AG04450 (cell line): ENCODE data around the gene PRKN. TPM values are rescaled to one million over a fixed set of nuclear protein-coding genes. Genes with fewer than 3 reads are reported as not detected.

ENCODE experiments used
- CTCF ChIA-PET: fragments of 300-600, 350-600 bp; formaldehyde crosslinking; extraction: SDS; loops from one replicate; lab custom pipeline; 2022; ENCODE audit warnings: antibody characterized with exemption, inconsistent platforms; lab: Charles Lee
- POLR2A ChIA-PET: fragments of 350-600 bp; formaldehyde crosslinking; extraction: SDS; loops from one replicate; lab custom pipeline; 2021; ENCODE audit warnings: antibody characterized with exemption, inconsistent platforms; lab: Yijun Ruan, JAX
- DNase-seq: peaks from one replicate; pipeline ENCODE4 v3.0.0-alpha.2; 2011; ENCODE audit warnings: low read depth, low spot score
- H3K27ac ChIP-seq: one replicate; pipeline ENCODE4 v1.5.1; 2012; ENCODE audit warnings: low read depth, low read length, control low read depth
- H3K27me3 ChIP-seq: one replicate; pipeline ENCODE4 v1.6.0; 2012; ENCODE audit warnings: low read length; ENCODE audit not compliant: control insufficient read depth, insufficient read depth
- H3K4me3 ChIP-seq: 2 replicates; pipeline ENCODE4 v1.5.1; 2011; ENCODE audit warnings: mild to moderate bottlenecking, low read depth, low read length, control low read depth
- H3K9me3 ChIP-seq: 2 replicates; pipeline ENCODE4 v1.5.1; 2012; ENCODE audit warnings: low read length; ENCODE audit not compliant: control insufficient read depth, insufficient read depth
- CTCF ChIP-seq: IDR thresholded peaks from 2 replicates; pipeline ENCODE4 v1.5.1; 2011; ENCODE audit warnings: low read depth, low read length, control low read depth, inconsistent platforms
- polyA plus RNA-seq: library from polyadenylated mRNA; depleted of rRNA; stranded (reverse); fragments of >200 nt; gene quantifications from 2 replicates; pipeline ENCODE4 v1.2.3, GENCODE V29; 2011

Gene PRKN
- polyA plus RNA-seq, 1 experiment = not detected

- H3K27ac ChIP-seq = no peak overlapping the region
- ChIA-PET POLR2A (no interaction called here), CTCF (no interaction called here)
- H3K9me3 ChIP-seq = peaks cover 19% of the 10 kb centered on the region
- TF ChIP-seq CTCF = no peak
- H3K4me3 ChIP-seq = no peak overlapping the region
- H3K27me3 ChIP-seq = no peaks in the 10 kb centered on the region
- DNase-seq = no peak
These were observed 245.6 kb downstream of the PRKN start for GRCh38 chr6:162481938-162482337.

- TF ChIP-seq CTCF = no peak
- no peak for DNase-seq
- no peak overlapping the region for H3K27ac ChIP-seq
- POLR2A ChIA-PET = no interaction called here
- H3K9me3 ChIP-seq = peaks cover 21% of the 10 kb centered on the region
- no peak overlapping the region for H3K4me3 ChIP-seq
- no peaks in the 10 kb centered on the region for H3K27me3 ChIP-seq
- CTCF ChIA-PET = no interaction called here
These were observed 246.2 kb downstream of the PRKN start for GRCh38 chr6:162481320-162481719.

DNA sequence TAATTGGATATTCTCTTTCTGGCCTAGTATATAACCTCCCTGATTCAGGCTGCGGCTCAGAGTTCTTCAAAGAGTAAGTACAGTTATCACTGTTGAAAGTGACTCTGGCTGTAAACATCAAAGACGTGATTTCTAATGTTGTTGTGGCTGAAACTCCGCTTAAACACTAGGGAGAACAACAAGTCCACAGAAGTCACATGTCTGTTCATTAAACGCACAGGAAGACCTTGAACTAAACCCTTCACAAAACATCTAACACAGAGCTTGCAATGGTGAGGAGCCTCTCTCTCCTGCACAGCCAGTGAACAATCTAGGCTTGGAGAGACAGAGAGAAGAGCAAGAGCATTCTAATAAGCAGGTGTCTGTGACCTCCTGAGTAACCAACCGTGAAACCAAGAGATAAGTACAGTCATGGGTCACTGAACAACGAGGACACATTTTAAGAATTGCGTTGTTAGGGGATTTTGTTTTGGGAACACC is 249.3 kb downstream of the PRKN start:
- Histone ChIP-seq H3K27ac (no peak overlapping the region), H3K9me3 (peaks cover 24% of the 10 kb centered on the region), H3K27me3 (no peaks in the 10 kb centered on the region), H3K4me3 (no peak overlapping the region)
- POLR2A ChIA-PET = no interaction called here
- CTCF ChIA-PET = no interaction called here
- no peak for DNase-seq
- TF ChIP-seq CTCF = no peak

DNA sequence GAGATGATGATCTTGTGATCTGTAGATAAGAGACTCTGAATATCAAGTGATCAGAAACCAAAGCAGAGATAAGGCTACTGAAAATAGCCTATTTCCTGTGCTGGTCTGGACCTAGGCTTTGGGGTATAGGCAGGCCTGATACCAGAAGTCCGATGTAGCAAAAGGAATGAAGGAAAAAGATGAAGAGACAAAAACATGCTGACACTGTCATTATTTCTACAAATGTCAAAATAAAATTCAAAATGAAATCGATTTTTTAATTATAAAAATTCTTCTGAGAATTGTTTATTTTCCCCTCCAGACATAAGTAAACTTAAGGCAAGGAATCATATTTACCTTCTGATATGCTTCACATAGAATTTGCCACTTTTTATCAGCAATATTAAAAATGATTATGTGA is 252.8 kb downstream of the PRKN start:
- Histone ChIP-seq H3K27me3 (no peaks in the 10 kb centered on the region), H3K4me3 (no peak overlapping the region), H3K27ac (no peak overlapping the region), H3K9me3 (peaks cover 23% of the 10 kb centered on the region)
- CTCF ChIA-PET = no interaction called here
- TF ChIP-seq CTCF = no peak
- DNase-seq = no peak
- POLR2A ChIA-PET = no interaction called here

DNA sequence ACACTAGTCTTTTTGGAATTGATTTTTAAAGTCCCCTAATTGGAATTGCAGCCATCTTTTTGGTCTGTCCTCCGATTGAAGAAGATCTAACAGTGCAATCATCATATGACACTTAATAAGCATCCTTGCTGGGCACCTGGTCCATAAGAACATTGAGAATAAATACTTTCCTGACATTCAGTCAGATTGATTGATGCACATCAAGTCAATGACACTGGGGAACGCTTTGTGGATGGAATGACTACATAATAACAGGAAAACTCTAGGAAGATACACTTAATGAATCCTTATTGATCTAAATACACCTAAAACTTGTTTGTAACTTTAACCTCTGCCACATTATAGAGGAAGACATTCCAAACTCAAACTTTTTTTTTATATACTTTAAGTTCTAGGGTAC is 255.7 kb downstream of the PRKN start:
- no peak for DNase-seq
- ChIA-PET CTCF (no interaction called here), POLR2A (no interaction called here)
- no peak overlapping the region for H3K4me3 ChIP-seq
- no peaks in the 10 kb centered on the region for H3K27me3 ChIP-seq
- TF ChIP-seq CTCF = no peak
- no peak overlapping the region for H3K27ac ChIP-seq
- peaks cover 28% of the 10 kb centered on the region for H3K9me3 ChIP-seq
